Activated CD4-positive, CD25-positive, alpha-beta regulatory T cell treated with anti-CD3 and anti-CD28 coated beads, Interleukin-2, amount 50 U/mL, for 16 hours (primary cell): Measurements from ENCODE around the gene TAOK1.
"Not testable (repeated sequence)": the region's sequence is repeated elsewhere in the genome, so short reads cannot be mapped to it uniquely, and the experiment has no call there.

ENCODE experiments used
- DNase-seq: peaks from one replicate; pipeline ENCODE4 v3.0.0-alpha.2; 2020; ENCODE audit warnings: low read depth, low spot score

The TAOK1 gene

DNA sequence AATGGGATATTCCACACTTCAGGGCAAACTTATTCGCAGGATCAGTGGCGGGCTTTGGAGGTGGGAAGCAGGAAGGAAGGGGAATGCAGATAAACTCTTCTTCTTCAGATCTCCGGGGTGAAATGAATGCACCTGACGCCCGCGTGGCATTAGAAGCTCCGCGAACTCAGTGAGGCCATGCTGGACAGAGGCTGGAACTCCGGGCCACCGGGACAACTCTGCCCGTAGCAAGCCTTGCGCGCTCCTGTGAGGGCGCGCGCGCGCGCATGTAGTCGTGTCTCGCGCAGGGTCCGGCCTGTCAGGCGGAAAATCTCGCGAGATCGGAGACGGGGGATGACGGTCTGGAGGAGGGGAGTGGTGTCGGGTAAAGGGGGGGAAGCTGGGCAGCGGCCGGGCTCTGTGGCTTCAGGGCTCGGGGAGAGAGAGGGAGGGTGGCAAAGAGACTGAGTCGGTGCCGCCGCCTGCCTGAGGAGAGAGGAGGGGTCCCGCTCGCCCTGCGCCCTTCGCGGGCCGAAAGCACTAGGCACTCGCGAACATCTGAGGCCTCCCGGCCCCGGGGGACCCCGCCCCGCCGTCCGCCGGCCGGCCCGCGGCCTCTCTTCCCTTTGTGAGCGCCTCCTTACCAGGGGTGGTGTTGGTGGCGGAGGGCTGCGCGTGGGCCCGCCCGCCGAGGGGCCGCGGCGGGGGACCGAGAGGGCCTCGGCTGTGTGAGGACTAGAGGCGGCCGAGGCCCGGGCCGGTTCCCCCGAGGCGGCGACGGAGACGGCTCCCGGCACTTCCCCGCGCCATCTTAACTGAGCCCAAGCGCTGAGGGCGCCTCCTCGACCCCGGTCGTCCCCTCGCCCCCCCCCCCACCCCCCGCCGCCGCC, at the start of gene TAOK1:
TSS of gene TAOK1 (plus strand) at position 382 of the 869 bp plus-strand sequence. CDS start 61,186 bp downstream, outside the sequence.
- peak; percentile 95 for DNase-seq

DNA sequence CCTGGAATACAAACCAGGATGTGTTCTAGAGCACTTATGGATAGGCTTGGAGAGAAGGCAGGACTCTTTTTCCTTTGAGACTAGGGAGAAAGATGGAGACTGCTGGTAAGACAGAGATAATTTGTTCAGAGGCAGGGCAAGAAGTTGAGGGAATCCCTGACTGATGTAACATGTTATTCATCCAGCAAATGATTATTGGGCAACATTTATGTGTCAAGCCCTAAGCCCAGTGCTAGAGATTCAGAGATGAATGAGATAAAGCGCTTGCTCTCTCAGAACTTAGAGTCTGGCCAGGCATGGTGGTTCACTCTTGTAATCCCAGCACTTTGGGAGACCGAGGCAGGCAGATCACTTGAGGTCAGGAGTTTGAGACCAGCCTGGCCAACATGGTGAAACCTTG, 48.4 kb upstream of the TAOK1 start:
- no peak for DNase-seq

DNA sequence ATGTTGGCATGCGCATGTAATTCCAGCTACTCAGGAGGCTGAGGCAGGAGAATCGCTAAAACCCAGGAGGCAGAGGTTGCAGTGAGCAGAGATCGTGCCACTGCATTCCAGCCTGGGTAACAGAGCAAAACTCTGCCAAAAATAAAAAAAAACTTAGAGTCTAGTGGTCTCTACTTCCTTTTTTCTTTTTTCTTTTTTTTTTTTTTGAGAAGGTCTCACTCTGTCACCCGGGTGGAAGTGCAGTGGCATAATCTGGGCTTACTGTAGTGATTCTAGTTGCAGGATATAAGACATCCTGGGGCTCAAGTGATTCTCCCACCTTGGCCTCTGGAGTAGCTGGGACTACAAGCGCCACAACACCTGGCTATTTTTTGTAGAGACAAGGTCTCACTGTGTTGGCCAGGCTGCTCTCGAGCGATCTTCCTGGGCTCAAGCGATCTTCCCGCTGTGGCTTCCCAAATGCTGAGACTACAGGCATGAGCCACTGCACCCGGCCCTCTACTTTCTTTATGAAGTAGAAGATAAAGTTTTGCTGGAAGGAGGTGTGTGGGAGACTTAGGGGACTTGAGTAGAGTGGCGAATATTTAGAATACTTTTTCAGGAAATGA, 47.9 kb upstream of the TAOK1 start:
- DNase-seq = no peak

DNA sequence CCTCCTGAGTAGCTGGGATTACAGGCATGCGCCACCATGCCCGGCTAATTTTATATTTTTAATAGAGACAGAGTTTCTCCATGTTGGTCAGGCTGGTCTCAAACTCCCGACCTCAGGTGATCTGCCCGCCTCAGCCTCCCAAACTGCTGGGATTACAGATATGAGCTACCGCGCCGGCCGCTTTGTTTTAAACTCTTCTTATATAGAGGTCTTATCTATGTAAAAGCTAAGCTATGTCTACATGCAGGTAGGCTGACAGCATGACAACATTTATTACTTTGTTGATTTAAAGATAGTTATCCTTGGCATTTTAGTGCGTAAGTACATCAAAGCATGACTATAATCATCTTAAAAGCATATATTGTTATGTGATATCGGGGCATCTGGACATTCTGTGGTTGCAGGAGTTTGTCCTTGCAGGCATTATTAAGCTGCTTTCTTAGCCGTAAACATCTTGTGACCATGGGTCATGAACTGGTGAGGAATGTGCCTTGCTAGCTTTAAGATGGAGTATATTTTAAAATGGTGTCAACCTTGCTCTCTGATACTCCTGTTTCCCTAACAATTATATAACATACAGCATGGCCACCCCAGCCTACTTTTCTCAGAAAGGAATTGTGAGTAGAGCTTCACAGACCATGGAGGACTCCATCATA, 45.8 kb upstream of the TAOK1 start:
- DNase-seq = no peak

DNA sequence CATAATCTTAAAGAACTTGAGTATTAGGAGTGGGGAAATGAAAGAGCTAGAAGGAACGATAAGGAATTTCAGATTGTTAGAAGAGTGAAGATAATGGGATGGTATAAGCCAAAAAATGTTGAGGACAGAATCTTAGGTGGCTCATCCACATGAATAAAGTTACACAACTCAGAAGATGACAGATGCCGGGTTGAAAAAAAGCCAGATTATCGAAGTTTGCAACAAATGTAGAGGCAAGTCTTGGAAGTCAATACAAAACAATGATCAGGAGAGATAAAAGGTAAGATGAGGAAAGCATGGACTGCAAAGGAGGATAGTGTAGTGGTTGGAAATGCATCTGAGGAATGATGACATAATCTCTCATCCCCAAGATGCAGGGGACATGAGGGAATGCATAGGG, 45.1 kb upstream of the TAOK1 start:
- no peak for DNase-seq

DNA sequence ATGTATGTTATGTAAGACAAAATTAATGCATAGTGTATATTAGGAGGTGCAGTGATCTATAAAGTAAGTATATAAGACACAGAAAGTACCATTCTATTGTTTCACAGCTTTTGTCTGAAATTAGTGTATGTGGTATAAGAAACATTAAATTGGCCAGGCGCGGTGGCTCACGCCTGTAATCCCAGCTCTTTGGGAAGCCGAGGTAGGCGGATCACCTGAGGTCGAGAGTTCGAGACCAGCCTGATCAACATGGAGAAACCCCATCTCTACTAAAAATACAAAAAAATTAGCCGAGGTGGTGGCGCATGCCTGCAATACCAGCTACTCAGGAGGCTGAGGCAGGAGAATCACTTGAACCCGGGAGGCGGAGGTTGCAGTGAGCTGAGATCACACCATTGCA, 44.7 kb upstream of the TAOK1 start:
- not testable (repeated sequence) for DNase-seq

DNA sequence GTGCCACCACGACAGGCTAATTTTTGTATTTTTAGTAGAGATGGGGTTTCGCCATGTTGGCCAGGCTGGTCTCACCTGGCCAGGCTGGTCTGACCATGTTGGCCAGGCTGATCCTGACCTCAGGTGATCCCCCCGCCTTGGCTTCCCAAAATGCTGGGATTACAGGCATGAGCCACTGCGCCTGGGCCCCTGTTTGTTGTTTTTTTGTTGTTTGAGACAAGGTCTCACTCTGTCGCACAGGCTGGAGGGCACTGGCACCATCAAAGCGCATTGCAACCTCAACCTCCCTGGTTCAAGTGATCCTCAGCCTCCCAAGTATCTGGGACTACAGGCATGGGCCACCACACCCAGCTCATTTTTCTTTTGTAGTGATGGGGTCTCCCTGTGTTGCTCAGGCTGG, 43.7 kb upstream of the TAOK1 start:
- DNase-seq = no peak

DNA sequence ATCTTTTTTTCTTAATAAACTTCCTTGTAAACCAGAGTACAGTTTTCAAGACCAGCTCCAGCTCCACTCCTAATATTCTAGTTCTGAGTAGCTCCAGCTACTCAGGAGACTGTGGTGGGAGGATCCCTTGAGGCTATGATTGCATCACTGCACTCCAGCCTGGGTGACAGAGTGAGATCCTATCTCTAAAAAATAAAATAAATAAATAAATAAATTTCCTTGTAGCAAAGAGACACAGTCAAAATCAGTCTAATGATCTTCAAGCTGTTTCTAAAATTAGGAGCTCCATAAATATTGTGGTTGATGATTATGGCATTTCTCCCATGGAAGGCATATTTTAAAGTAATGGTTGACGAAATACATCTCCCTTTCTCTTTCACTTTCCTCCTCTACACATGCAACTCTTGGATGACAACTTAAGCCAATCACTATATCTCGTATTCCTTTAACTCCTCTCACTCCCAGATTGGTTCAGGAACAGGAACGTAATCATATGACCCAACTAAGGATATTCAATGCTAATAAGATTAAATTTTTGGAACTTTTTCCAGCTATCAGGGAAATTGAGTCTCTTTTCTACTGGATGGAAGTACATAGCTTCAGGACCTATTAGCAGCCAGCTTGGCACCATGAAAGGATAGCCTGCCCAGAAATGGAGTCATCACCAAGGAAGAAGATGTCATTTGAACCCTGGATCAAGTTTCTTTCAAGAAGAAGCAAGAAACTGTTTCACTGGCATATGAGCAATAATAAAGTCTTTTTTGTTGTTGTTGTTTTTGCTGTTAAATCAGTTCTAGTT, 42.1 kb upstream of the TAOK1 start:
- no peak for DNase-seq

DNA sequence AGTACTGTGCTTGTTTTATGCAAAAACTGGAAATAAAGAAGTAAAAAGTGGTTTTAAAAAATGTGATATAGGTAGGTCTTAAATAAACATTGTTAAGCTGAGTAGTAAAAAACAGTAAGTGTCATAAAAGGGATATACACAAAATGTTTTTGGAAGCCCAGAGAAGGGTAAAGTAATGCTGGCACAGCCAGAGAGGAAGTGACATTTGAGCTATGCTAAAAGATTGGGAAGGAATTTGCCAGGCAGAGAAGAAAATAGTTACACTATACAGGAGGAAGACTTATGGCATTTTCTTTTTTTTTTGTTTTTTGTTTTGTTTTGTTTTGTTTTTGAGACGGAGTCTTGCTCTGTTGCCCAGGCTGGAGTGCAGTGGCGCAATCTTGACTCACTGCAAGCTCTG, 40.8 kb upstream of the TAOK1 start:
- DNase-seq = no peak

DNA sequence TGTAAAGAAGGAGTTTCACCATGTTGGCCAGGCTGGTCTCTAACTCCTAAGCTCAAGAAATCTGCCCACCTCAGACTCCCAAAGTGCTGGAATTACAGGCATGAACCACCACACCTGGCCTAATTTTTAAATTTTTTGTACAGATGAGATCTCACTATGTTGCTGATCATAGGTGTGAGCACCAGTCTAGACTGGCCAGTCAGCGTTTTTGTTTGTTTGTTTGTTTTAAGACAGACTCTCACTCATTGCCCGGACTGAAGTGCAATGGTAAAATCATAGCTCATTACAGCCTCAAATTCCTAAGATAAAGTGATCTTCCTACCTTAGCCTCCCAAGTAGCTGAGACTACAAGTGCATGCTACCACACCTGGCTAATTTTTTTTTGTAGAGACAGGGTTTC, 38.0 kb upstream of the TAOK1 start:
- no peak for DNase-seq

DNA sequence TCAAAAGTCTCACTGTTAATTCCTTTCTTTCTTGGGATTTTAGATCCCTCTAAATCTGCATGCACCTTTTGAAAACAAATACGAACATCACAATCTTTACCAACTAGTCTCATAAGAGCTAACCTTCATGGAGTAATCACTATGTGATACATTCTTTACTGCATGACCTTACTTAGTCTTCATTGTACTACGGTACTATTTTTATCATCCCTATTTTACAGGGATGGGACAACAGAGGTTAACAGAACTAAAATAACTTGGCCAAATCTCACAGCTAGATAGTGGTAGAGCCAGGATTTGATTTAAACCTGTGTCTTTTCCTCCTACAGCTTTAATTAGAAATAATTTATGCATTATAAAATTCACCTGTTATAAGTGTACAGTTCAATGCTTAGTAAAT, 32.9 kb upstream of the TAOK1 start:
- no peak for DNase-seq

DNA sequence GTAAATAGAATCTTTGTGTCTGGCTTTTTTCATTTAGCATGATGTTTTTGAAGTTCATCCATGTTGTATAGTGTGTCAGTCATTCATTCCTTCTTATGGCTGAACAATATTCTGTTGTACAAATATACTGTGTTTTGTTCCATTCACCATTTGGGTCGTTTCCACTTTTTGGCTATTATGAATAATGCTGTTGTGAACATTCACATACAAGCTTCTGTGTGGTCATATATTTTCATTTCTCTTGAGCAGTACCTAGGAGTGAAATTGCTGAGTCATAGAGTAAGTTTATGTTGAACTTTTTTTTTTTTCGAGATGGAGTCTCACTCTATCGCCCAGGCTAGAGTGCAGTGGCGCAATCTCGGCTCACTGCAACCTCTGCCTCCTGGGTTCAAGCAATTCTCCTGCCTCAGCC, 32.3 kb upstream of the TAOK1 start:
- no peak for DNase-seq

DNA sequence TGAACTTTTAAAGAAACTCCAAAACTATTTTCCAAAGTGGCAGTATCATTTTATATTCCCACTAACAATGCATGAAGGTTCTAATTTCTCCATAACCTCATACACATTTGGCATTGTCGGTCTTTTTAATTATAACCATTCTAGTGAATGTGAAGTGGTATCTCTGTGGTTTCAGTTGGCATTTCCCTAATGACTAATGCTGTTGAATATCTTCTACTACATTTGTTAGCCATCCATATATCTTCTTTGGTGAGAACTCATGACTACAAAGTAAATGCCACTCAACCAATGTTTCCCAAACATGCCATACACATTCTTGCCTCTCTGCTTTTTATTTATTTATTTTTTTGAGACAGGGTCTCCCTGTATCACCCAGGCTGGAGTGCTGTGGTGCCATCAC, 31.7 kb upstream of the TAOK1 start:
- DNase-seq = no peak

DNA sequence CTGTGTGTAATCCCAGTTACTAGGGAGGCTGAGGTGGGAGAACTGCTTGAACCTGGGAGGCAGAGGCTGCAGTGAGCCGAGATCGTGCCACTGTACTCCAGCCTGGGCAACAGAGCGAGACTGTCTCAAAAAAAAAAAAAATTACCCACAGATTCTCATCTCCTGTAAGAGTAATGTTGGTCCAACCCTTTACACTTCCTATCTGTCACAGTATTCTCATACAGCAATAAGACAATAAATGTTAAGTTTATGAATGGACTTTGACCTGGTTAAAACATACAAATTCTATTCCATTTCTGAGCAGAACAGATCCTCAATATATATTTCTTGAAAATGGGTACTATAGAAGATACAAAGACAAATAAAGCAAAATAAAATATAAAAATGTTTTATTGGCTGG, 30.4 kb upstream of the TAOK1 start:
- no peak for DNase-seq

DNA sequence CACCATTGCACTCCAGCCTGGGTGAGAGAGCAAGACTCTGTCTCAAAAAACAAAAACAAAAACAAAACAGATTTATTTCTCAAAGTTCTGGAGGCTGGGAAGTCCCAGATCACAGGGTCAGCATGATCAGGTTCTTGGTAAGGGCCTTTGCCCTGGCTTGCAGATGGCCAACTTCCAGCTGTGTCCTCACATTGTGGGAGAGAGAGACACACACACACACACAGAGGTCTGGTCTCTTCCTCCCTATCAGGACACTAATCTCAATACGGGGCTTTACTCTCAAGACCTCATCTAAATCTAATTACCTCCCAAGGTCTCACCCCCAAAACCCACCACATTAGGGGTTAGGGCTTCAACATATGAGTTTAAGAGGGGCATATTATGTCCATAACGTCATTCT, 26.4 kb upstream of the TAOK1 start:
- DNase-seq = no peak

DNA sequence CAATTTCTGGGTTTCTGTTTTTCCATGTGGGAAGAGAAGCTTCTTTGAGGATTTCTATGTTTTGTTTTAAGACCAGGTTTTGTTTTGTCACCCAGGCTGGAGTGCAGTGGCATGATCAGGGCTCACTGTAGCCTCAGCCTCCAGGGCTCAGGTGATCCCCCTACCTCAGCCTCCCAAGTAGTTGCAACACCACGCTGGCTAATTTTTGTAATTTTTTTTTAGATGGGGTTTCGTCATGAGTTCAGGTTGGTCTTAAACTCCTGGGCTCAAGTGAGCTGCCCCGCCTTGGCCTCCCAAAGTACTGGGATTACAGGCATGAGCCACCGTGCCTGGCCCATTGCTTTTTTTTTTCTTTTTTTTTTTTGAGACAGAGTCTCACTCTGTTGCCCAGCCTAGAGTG, 25.5 kb upstream of the TAOK1 start:
- no peak for DNase-seq

DNA sequence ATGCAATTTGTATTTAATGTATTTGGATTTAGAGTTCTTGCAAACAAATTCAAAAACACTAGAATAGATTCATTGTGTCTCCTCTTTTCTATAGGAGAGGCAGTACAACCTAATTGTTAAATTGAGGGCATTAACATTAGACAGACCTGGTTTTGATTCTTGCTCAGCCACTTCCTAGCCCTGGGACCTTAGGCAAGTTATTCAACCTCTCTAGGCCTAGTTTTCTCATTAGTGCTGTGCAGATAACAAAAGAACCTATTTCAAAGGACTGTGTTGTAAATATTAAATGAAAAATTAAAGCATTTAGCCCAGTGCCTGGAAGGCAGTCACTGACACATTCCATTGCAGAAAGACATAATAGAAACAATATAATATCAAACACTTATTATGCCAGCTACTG, 22.0 kb upstream of the TAOK1 start:
- DNase-seq = no peak

DNA sequence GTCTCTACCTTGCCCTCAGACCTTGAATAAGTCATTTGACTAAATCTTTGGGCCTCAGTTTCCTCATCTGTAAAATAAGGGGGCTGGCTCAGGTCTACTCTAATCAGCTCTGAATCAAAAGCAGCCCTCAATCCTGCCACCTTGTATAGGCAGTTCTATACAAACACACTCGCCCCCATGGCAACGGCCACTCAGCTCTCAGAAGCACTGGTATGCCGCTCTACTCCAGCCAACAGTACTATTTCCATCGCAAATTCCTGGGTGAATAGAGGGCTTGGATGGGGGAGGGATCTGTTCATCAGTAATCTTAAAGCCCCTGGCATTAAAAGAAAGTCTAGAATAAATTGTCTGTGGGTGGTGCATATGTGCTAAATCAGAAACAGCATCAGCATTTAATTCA, 21.2 kb upstream of the TAOK1 start:
- no peak for DNase-seq

DNA sequence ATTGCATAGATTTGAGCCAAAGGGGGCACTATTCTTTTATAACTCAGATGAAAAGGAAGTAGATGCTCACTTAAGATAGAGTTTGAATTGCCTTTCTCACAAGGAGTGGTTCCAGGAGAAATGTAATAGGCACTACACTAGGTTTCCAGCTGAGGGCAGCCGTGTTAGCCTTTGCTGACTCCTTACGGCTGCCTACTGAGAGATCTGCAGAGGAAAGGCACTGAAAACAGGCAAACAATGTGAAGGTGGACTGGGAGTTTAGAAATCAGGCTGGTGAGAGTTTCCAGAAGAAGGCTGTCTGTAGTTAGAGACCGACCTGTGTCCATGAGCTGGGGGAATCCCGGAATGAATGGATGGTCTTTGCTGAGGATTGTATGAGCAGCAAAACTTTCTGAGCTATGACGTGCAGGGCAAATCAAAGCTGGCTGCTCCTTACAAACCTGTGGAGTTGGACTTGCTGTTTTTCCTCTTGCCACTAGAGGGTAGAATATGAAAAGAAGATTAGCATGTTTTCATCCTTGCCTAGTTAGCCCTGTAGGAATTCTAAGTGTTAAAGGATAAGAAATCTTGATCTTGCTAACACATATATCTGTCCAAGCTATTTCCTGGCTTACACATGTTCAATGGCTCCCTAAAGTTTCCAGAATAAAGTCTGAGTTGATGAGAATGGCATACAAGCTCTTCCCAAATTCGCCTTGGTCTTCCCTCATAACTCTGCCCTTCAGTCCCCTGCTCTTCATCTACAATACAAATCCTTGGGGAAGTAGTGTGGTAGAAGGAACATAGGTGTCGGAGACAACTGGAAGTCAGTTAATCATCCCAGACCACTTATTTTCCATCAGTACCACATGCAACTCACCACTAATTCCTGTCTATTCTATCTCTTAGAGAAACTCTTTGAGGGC, 20.1 kb upstream of the TAOK1 start:
- peak; percentile 18 for DNase-seq

DNA sequence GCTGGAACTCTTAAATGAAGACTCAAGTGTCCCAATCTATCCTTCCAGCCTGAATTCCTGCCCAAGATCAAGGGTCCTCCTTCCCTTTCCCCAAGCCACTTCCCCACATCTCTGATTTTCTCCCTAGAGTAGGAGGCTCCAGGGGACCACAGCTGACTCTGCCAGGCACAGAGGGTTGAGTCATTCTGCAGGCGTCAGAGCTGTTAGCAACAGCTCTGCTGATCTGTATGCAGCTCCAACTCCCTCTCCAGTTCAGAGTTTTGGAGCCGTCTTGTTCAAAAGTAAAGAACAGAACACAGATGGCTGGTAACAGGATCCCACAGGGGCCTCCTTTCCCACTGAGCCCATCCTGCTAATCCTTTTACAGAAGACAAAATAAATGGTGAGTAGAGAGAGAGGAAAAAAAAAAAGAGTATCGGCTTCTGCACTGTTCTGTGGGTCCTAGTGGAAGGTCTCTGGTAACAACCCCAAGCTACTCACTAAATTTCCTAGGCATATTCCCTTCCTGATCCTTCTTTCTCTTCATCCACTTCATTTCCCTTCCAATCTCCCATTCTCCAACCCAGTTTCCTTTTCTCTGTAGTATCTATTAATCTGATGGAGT, 13.4 kb upstream of the TAOK1 start:
- DNase-seq = no peak

DNA sequence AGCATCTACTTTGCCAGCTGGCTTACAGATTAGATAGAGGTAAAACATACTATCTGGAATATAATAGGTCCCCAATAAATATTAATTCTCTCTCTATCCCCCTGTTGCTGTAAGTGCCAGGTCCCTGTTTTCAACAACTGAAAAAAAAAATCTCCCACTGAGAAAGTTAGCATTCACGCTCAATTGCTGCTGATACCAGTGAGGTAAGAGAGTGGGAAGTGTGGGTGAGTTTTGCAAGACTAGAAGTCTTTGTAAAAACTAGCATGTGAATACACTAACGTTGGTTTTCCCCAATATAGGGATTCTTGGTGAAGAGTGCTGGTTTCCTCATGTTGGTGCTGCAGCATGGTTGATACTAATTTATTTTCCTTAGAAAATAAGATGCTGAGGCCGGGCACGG, 11.7 kb upstream of the TAOK1 start:
- DNase-seq = no peak
